NCI-H345 treated with DMSO at 0.1 percent for 48 hours (cell line): ENCODE measurements around the gene RAB30.

Source experiments
- DNase-seq: peaks from one replicate; lab custom pipeline; 2025; ENCODE audit not compliant: unreplicated experiment; lab: John Stamatoyannopoulos, UW

The RAB30 gene

DNA sequence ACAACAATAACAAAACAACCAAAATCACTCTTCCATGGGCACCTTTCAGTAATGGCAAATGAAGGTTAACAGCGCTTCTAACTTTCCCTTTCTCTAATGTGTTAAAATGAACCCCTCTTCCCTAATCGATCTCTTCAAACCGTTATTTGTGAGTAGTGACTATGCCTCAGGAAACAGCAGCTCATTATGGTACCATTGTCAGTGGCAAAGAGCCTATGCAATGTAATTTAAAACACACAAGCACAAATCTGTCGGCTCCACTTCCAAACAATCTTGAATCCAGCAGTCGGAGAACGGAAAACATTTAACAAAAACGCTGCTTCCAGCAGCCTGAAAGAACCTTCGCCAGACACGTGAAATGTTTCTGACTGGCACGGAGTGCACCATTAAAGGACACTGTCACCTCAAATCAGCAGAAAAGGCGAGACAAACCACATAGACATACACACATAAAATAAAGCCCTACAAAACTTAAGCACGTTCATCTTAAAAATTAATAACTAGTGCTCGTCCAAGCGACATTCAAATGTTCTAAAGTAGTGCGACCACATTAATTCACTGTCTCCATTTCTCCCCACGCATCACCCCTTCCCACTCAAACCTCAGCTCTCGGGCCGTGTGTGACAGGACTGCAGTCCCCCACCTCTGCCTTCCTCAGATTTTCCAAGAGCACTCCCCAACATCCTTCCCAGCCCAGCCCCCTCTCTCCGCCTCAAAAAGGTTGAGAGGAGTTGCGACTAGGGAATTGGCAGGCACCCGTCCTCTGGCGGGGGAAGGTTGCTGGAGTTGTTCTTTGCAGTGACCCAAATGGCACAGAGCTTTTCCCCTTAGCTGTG, 748 bp downstream of the RAB30 start:
- no peak for DNase-seq

DNA sequence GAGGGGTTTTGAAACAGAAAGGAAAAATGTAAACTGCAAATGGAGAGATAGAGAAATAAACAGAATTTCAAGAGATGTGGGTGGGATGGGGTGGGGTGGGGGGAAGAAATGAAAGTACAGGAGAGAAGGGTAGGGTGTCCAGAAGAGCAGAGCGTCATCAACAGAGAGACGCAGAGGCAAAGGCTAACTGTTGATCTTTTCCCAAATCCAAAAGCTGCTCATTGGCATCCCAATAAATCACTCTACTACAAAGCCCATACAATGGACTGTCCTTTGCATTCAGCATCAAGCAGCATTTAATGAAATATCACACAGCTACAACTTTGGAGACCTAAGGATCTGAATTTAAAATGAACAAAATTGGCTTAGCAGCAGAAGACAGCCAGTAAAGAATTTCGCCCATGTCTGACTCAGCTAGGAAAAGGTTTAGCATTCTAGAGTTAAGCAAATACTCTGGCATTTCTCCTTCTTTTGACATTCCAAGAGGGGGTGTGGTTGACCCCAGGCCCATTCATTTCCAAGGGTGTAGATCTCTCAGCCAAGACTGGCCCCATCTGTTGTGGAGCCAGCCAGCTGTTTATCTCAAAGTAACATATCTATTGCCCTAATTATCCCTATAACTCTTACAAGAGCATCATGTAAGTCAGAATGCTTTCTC, 1.5 kb downstream of the RAB30 start:
- DNase-seq: no peak

DNA sequence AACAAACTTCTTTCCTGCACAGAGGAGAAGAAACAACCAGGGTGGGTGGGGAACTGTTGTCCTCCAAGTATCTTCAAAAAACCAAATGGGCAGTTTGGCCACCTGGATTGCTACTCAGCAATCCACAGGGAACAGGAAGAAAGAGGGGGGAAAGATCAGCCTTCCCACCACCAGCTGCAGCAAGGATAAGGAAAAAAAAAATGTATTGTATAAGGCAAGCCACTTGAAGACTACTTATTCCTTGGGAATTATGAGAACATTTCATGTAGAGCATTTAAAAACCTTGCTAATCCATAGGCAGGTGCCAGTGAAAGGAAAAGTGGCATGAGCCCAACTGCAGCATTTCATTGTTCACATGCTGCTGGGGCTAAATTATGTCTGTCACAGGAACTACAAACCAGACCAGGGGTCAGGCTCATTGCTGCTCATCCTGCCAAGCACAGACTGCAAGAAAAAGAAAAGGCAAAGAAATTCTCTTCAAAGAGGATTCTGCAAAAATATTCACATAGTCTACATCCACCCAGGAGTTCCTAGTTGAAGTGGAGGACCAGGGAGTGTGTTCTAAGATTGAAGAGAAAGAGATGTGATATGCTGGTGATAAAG, 2.2 kb downstream of the RAB30 start:
- DNase-seq: no peak

DNA sequence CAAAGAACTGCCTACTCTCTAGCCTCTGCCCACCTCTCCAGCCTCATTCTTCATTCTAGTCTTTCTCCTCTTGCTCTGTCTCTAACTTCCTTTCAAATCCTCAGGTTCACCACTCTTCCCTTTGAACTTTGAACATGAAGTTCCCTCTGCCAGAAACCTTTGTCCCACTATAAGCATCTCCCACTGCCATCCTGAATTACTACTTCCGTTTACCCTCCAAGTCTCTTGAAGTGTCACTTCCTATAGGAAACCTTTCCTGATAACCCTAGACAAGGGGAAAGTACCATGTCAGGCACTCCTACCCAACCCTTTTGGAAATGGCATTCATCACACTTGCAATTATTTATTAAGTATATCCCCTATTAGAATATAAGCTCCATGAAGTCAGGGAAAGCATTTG, 3.1 kb downstream of the RAB30 start:
- DNase-seq: no peak

DNA sequence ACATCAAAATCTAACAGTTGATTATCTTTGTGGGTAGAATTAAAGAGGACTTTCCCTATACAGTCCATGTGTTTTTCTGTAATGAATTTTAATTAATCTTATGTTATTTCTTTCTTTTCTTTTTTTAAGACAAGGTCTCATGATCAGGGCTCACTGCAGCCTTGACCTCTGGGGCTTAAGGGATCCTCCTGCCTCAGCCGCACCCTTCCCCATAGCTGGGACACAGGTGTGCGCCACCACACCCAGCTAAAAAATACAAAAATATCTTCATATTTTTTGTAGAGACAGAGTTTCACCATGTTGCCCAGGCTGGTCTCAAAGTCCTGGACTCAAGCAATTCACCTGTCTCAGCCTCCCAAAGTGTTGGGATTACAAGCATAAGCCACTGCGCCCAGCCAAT, 7.7 kb downstream of the RAB30 start:
- DNase-seq: no peak

DNA sequence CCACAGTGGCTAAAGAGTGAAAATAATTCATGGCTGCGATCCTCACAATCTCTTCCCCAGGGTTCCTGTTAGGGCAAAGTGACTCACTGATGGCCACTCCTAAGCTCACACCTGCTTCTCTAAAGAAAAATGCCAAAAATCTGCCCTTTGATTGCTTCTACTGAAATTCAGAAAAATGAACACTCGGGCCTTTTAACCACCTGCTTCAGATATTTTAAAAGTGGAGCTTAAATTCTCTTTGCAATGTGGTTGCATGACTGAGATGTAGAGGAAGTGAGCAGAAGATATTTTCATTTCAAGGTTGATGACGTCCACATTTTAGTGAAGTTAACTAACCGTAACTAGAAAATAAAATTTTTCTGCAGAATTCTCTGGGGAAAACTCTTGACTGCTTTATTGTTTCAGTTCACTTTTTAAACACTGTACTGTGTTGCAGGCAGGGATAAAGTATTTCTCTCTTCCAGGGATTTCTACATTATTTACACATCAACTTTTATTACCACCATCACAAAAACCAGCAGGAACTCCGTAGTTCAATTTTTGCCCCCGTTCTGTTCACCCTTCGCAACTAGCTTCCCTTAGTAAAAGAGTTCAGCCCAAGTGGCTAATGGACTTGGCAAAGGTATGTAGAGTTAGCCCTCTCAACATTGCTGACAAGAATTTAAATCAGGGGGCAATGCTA, 8.5 kb downstream of the RAB30 start:
- no peak for DNase-seq

DNA sequence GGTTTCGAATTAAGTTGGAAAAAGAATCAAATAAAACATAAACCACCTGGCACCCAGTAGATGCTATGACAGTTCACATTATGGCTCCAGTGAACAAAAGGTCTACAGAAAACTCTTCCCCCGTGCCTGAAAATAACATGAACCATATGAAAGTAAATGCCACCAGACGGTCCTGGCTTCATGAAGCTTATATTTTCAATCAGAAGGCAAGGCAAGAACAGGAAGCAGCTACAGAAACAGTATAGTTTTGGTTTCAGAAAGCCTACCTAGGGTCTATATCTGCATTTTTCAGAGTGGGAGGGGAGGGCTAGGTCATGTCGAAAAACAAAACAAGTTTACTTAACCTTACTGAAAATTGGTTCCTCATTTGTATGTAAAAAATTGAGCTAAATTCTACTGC, 9.8 kb downstream of the RAB30 start:
- DNase-seq: no peak

DNA sequence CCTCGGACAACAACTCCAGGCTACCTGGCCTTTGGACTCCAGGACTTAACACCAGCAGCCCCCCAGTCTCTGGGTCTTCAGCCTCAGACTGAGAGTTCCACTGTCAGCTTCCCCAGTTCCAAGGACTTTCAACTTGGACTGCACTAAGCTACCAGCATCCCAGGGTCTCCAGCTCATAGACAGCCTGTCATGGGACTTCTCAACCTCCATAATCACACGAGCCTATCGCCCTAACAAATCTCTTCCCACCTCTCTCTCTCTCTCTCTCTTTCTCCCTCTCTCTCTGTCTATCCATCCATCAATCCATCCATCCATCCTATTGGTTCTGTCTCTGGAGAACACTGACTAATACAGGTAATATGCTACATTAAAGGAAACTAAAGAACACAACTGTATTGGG, 10.7 kb downstream of the RAB30 start:
- DNase-seq: no peak

DNA sequence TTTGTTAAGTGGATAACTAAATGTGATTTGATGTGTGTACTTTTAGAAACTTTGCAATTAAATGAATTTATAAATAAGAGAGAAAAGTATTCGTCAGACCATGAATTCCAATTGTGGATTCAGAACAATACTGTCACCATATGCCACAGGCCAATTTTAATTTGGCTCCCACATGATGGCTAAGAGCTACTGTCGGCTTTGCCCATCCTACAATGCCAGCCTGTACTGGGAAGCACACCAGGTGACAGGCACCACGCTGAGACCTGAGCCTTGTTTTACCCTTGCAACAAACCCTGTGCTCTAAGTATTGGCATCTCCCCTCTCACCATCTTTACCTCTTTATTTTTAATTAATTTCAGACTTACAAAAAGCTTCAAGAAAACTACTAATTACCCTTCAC, 14.0 kb downstream of the RAB30 start:
- no peak for DNase-seq

DNA sequence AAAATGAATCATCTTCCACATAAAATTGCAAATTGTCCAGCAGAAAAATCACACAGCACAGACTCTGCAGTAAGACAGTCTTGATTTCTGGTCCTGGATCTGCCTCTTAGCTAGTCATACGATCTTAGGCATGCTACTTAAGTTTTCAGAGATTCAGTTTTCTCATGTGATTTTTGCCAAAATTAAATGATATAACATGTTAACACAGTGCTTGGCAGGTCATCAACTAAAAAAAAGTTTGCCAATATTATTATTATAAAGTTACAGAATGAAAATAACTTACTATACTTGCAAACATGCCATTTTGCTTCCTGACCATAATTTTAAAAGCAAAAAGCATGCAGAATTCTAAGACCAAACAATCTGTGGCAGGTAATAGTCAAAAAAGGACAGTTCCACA, 15.1 kb downstream of the RAB30 start:
- no peak for DNase-seq

DNA sequence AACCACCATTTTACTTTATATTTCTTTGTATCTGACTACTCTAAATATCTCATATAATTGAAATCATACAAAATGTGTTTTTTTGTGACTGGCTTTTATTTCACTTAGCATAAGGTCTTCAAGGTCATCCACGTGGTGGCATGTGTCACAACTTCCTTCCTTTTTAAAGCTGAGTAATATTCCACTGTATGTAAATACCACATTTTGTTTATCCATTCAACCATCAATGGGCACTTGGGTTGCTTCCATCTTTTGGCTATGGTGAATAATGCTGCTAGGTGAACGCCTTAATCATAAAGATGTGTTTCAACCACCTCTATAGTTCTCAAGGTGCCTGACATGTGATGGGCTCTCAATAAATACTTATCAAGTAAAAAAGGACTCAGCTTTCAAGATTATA, 15.5 kb downstream of the RAB30 start:
- DNase-seq: no peak

DNA sequence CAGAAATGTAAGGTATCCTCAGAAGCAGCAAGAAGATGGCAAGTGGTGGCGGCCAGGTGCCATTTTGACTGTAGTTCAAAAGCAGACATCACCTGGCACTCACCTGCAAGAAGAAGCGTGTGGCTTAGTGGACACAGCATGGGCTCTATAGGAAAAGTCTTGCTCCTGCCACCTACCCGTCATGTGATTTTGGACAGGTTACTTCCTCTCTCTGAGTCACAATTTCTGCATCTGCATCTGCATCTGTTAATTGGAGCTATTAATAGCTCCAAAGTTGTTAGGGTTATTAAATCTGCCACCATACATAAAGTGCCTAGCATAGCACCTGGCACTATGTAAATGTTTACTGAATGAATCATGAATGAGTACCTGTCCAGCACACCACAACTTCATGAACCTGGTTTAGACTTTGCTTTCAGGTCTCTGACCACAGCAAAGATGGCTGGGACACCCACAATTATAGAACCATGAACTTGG, 16.8 kb downstream of the RAB30 start:
- peak; percentile 23 for DNase-seq

DNA sequence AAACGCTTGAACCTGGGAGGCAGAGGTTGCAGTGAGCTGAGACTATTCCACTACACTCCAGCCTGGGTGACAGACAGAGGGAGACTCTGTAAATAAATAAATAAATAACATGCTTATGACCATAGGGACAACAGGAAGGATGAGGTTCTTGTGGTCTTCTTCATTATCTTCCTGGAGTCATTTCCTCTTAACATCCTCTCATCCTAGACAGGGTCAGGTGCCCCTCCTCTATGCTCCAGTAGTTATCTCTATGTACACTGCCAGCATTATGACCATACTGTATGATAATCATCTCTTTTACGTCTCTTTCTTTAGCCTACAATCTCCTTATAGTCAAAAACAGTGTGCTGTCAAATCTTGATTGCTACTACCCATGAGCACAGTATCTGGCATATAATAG, 17.7 kb downstream of the RAB30 start:
- DNase-seq: no peak

DNA sequence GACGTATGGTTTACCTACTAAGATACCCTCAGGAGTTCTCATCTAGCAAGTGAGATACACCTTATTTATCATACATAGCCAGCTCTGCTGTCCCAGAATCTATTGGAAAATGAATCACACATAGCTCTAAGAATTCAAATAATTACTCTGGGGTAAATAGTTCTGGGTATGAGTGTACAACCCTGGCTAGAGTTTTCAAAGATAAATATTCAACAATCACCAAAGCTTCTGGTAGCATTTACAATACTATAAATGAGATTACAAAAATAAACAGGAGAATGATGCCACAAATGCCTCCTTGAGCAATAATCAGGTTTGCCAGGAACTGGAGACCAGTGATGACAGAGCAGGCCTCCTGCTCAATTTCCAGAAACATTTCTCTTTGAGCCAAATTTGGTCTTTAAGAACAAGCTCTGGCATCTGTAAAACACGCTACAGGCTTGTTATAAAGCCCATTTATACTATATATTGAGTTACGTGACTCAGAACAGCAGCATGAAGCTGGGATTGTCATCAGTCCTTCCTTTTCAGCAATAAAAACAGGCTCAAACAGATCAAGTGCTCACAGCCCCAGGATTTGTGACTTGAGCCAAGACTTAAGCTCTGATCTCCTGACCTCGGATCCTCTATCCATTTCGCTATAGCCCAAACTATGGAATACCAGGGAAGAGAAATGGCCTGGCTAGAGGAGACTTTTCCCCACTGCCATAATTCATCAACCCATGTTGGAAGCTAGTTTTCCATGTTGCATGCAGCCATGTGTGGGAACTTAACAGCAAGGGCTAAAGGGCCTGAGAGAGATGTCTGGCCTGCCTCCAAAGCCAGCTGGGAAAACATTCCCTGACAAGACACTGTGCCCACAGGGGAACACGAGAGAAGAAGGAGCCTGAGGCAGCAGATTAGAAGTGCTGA, 19.7 kb downstream of the RAB30 start:
- no peak for DNase-seq

DNA sequence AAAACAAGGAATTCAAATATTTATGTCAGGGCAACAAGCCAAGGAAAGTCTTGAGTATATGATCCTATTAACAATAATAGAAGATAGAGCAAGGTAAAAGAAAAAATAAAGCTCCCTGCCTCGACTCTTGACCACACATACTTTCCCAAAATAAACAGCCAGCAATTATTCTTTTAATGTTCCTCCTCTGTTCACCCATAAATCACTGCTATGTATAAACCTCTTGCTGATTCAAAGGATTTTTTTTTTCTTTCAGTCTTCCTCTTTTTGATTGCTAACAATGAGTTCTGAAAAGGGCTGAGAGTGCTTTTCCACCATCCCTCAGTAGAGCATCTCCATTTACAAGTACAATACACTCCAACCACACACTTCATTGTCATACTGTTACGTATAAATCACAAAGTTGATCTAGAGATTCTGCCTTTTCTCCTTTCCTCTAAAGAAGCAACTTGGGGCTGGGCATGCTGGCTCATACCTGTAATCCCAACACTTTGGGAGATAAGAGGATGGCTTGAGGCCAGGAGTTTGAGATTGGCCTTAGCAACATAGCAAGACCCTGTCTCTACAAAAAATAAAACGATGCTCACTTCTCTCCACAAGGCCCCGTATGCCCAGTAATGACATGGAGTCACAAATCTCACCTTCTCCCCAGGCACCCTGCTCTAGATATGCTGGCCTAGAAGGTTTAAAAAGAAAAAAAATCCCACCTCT, 24.0 kb downstream of the RAB30 start:
- peak; percentile 51 for DNase-seq

DNA sequence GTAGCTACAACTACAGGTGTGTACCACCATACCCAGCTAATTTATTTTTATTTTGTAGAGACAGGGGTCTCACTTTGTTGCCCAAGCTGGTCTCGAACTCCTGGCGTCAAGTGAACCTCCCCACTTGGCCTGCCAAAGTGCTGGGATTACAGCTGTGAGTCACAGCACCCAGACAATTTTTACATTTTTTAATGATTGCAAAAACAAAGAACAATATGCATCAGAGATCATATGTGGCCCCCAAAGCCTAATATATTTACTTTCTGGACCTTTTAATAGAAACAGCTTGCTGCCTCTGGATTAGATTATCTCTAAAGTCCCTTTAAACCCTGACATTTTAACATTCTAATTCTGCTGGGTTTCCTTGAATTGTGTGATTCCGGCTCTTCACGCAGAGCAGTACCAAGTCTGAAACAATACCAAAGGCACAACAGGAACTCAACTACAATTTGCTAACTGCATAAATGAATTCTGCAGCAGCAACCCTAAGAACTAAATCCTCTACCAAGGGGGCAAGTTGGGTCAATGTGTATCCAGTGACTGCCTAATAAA, 25.0 kb downstream of the RAB30 start:
- no peak for DNase-seq

DNA sequence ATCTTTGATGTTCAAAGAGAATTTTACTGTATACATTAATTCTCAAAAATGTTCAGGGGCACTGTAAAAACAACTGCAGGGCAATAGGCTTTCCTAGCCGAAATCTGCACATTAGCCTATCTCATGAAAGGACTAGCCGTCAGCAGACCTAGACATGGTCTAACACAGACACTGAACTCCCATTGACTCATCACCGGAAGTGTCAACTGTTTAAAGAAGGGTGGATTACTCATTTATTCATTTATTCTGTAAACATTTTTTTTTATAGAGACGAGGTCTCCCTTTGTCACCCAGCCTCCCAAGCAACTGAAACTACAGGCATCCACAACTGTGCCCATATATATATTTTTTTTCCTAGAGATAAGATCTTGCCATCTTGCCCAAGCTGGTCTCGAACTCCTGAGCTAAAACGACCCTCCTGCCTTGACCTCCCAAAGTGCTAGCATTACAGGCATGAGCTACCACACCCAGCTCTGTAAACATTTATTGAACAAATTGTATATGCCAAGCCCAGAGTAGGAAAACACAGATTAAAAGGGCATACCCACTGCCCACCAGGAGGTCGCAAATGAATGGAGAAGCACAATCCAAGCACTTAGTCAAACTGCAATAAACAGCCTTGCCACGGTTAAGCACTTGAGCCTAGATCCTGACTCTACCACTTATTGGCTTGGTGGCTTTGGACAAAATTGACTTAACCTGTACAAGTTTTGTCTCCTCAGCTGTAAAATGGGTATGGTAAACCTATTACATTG, 26.6 kb downstream of the RAB30 start:
- peak; percentile 25 for DNase-seq

DNA sequence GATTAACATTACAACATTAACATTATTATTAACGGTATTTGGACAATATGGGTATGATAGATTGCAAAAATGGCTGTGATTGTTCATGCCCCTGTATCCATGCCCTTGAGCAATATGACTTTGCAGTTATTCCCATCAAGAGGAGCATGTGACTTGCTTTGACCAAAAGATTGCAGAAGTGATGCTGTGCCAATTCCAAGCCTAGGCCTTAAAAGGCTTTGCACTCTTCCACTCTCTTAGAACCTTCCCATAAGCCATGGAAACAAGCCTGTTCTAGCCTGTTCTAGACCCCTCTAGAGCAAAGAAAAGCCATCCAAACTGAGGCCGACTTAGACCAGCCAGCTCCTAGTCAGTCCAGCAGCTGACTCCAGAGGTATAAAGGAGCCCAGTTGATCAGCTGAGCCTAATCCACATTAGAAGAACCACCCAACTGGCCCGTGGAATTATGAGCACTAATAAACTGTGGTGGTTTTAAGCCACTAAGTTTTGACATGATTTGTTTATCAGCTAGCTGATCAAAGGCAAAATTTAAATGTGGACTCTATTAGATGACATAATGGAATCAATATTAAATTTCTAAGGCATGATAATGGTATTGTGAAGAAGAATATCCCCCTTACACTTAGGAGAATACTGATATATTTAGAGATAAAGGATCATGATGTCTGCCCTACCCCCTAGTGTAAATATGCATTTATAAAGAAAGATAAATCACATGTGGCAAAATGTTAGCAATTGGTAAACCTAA, 28.6 kb downstream of the RAB30 start:
- DNase-seq: no peak
